Measurements from ENCODE around the gene C11orf68. TPM values are rescaled to one million over a fixed set of nuclear protein-coding genes. Genes with fewer than 3 reads are reported as not detected.
A peak's percentile ranks its signal among the peaks of the same experiment; 100 is the strongest.

The C11orf68 gene
- total and polyA plus RNA-seq, 9 of the 15 experiments (the other 6 are each of a cell fraction or from before 2014, with no cell fraction given): 3.6 to 35.9 (median 12.8) TPM

DNA sequence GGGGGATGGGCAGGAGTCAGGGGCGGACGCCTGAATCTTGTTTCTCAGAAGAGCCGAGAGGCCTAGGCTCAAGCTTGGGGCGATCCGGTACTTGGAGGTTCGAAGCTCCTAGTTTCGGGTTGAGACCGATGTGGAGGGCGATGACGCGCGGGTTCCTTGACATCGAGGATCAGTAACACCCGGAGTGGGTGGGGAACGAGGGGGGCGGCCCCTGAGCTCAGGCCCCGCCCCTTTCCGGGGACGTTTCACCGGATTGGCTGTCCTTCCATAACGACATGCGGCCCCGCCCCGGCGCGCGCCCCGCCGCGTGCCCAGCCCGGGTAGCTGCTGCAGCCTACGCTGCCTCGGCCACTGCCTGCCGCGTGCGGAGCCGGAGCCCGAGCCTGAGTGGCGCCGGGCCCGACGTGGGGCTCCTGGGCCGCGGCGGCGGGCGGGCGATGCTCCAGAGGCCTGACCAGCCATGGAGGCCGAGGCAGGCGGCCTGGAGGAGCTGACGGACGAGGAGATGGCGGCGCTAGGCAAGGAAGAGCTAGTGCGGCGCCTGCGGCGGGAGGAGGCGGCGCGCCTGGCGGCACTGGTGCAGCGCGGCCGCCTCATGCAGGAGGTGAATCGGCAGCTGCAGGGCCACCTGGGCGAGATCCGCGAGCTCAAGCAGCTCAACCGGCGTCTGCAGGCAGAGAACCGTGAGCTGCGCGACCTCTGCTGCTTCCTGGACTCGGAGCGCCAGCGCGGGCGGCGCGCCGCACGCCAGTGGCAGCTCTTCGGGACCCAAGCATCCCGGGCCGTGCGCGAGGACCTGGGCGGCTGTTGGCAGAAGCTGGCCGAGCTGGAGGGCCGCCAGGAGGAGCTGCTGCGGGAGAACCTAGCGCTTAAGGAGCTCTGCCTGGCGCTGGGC, 28.3 kb downstream of the C11orf68 start, which contains the start of gene CCDC85B (continued):
- TF ChIP-seq, protein P1, sequence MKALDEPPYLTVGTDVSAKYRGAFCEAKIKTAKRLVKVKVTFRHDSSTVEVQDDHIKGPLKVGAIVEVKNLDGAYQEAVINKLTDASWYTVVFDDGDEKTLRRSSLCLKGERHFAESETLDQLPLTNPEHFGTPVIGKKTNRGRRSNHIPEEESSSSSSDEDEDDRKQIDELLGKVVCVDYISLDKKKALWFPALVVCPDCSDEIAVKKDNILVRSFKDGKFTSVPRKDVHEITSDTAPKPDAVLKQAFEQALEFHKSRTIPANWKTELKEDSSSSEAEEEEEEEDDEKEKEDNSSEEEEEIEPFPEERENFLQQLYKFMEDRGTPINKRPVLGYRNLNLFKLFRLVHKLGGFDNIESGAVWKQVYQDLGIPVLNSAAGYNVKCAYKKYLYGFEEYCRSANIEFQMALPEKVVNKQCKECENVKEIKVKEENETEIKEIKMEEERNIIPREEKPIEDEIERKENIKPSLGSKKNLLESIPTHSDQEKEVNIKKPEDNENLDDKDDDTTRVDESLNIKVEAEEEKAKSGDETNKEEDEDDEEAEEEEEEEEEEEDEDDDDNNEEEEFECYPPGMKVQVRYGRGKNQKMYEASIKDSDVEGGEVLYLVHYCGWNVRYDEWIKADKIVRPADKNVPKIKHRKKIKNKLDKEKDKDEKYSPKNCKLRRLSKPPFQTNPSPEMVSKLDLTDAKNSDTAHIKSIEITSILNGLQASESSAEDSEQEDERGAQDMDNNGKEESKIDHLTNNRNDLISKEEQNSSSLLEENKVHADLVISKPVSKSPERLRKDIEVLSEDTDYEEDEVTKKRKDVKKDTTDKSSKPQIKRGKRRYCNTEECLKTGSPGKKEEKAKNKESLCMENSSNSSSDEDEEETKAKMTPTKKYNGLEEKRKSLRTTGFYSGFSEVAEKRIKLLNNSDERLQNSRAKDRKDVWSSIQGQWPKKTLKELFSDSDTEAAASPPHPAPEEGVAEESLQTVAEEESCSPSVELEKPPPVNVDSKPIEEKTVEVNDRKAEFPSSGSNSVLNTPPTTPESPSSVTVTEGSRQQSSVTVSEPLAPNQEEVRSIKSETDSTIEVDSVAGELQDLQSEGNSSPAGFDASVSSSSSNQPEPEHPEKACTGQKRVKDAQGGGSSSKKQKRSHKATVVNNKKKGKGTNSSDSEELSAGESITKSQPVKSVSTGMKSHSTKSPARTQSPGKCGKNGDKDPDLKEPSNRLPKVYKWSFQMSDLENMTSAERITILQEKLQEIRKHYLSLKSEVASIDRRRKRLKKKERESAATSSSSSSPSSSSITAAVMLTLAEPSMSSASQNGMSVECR (CRISPR knock-in tag; IDR thresholded peaks at IDR 0.05): peak; percentile 44; the same call in 1 of the 2 replicates
- TF ChIP-seq FOXJ3 (CRISPR knock-in tag; IDR thresholded peaks at IDR 0.05) (no peak), RHOXF2B (CRISPR knock-in tag; conservative IDR thresholded peaks at IDR 0.05) (no peak), STAG1 (CRISPR knock-in tag; IDR thresholded peaks at IDR 0.05; ENCODE audit: borderline replicate concordance) (peak; percentile 10; the same call in 1 of the 2 replicates), SETDB1 (IDR thresholded peaks at IDR 0.05; ENCODE audit: low read length) (no peak), ZC3H8 (IDR thresholded peaks at IDR 0.05) (no peak), PTRF (tag; IDR thresholded peaks at IDR 0.05) (no peak), CLOCK (CRISPR knock-in tag; IDR thresholded peaks at IDR 0.05; ENCODE audit: borderline replicate concordance) (peak; percentile 91; the same call in 1 of the 2 replicates), MITF (IDR thresholded peaks at IDR 0.05) (no peak), ZNF239 (CRISPR knock-in tag; IDR thresholded peaks at IDR 0.05) (no peak), SMARCA5 (IDR thresholded peaks at IDR 0.05) (no peak), ELF2 (CRISPR knock-in tag; IDR thresholded peaks at IDR 0.05) (no peak; the same call in none of the 2 replicates), MTA3 (IDR thresholded peaks at IDR 0.05; ENCODE audit: borderline replicate concordance) (peak; percentile 15), CBX5 (IDR thresholded peaks at IDR 0.05; ENCODE audit: borderline replicate concordance, low read depth) (no peak), HIVEP1 (CRISPR knock-in tag; IDR thresholded peaks at IDR 0.05) (no peak), ZBED1 (IDR thresholded peaks at IDR 0.05) (peak; percentile 15; the same call in 1 of the 2 replicates), BRD4 (IDR thresholded peaks at IDR 0.05) (no peak), ZNF23 (CRISPR knock-in tag; IDR thresholded peaks at IDR 0.05) (no peak), YBX1 (IDR thresholded peaks at IDR 0.05) (no peak)
- TF ChIP-seq, protein P2, sequence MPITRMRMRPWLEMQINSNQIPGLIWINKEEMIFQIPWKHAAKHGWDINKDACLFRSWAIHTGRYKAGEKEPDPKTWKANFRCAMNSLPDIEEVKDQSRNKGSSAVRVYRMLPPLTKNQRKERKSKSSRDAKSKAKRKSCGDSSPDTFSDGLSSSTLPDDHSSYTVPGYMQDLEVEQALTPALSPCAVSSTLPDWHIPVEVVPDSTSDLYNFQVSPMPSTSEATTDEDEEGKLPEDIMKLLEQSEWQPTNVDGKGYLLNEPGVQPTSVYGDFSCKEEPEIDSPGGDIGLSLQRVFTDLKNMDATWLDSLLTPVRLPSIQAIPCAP (CRISPR knock-in tag; IDR thresholded peaks at IDR 0.05; ENCODE audit: borderline replicate concordance): no peak
